HG02678 (cell line): ENCODE measurements around the gene TINAG.
A peak's percentile ranks its signal among the peaks of the same experiment; 100 is the strongest.
"Not testable (repeated sequence)": the region's sequence is repeated elsewhere in the genome, so short reads cannot be mapped to it uniquely, and the experiment has no call there.

Source experiments
- ATAC-seq: cut with Tn5 transposase; IDR thresholded peaks from one replicate; pipeline ENCODE4 v1.9.1; 2021; ENCODE audit warnings: mild to moderate bottlenecking, moderate library complexity; ENCODE audit not compliant: unreplicated experiment

The TINAG gene

GRCh38 chr6:54307439-54307910, 766 bp upstream of the TINAG start:
- ATAC-seq = peak; percentile 53

- no peak for ATAC-seq
These were observed 710 bp downstream of the TINAG start for GRCh38 chr6:54308986-54309315.

- ATAC-seq = no peak
These were observed 2.3 kb downstream of the TINAG start for GRCh38 chr6:54310377-54311152.

- no peak for ATAC-seq
These were observed 7.4 kb downstream of the TINAG start for GRCh38 chr6:54315656-54316055.

- no peak for ATAC-seq
These were observed 12.6 kb downstream of the TINAG start for GRCh38 chr6:54320871-54321270.

DNA sequence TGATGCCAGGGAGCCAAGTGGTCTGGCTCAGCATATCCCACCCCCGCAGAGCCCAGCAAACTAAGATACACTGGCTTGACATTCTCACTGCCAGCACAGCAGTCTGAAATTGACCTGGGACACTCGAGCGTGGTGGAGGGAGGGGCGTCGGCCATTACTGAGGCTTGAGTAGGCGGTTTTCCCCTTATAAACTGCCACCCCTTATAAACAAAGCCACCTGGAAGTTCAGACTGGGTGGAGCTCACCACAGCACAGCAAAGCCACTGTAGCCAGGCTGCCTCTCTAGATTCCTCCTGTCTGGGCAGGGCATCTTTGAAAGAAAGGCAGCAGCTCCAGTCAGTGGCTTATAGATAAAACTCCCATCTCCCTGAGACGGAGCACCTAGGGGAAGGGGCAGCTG, 19.4 kb downstream of the TINAG start:
- ATAC-seq = no peak

DNA sequence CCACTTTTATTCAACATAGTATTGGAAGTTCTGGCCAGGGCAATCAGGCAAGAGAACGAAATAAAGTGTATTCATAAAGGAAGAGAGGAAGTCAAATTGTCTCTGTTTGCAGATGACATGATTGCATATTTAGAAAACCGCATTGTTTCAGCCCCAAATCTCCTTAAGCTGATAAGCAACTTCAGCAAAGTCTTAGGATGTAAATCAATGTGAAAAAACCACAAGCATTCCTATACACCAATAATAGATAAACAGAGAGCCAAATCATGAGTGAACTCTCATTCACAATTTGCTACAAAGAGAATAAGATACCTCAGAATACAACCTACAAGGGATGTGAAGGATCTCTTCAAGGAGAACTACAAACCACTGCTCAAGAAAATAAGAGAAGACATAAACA, 23.3 kb downstream of the TINAG start:
- not testable (repeated sequence) for ATAC-seq

DNA sequence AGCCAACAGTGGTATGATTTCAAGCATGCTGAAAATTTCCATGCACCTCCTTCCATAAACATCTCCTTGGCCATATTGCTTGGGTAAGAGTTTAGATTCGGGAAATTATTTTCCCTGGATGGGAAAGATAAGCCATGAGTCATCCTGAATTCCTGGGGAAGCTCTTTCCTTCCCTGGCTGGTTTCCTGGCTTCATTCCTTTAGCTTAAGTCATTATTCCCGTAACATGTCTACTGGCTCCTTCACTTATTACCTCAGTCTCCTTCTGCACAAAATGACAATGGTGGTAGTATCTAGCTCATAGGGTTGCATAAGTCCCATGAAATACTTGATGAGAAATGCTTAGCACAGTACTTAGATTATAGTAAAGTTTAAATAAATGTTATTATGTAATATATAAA, 27.6 kb downstream of the TINAG start:
- ATAC-seq = no peak

- ATAC-seq = no peak
These were observed 45.7 kb downstream of the TINAG start for GRCh38 chr6:54353975-54354374.

GRCh38 chr6:54354608-54355007, 46.4 kb downstream of the TINAG start:
- ATAC-seq = no peak

GRCh38 chr6:54357141-54357540, 48.9 kb downstream of the TINAG start:
- no peak for ATAC-seq

DNA sequence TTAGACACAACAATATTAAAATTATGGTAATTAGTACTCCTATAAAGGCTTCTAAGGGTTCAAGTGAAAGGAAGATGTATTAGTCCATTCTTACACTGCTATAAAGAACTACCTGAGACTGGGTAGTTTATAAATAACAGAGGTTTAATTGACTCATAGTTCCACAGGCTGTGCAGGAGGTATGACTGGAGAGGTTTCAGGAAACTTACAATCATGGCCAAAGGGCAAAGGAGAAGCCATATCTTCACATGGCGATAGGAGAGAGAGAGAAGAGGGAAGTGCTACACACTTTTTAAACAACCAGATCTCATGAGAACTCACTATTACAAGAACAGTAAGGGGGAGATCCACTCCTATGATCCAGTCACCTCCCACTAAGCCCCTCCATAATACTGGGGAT, 52.9 kb downstream of the TINAG start:
- ATAC-seq = no peak

DNA sequence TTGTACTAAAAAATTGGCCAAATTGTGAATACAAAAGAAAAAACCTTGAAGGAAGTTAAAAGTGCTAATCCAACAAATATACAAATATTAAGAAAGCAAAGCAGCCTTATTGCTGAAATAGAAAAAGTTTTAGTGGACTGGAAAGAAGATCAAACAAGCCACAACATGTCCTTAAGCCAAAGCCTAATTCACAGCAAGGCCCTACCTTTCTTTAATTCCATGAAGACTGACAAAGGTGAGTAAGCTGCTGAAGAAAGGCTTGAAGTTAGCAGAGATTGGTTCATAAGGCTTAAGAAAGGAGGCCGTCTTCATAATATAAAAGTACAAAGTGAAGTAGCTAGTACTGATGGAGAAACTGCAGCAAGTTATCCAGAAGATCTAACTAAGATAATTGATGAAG, 53.5 kb downstream of the TINAG start:
- no peak for ATAC-seq

GRCh38 chr6:54366667-54367327, 58.6 kb downstream of the TINAG start:
- ATAC-seq = no peak

DNA sequence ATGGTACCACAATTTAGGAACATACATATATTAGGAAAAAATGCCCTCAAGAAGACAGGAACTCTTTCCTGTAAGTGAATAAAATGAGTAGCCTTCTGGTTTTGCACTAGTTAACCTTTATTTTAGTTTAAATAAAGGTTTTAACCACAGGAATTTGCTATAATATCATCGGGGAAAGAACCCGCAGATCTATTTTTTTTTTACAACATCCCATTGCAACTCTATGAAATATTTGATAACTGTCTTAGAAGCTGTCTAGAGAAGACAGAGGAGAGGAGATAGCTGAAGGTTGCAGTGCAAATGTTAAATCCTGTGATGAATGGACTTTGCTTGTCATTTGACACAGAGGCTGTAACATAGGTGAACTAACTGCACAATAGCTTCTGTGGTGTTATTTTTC, 69.5 kb downstream of the TINAG start:
- ATAC-seq = no peak

DNA sequence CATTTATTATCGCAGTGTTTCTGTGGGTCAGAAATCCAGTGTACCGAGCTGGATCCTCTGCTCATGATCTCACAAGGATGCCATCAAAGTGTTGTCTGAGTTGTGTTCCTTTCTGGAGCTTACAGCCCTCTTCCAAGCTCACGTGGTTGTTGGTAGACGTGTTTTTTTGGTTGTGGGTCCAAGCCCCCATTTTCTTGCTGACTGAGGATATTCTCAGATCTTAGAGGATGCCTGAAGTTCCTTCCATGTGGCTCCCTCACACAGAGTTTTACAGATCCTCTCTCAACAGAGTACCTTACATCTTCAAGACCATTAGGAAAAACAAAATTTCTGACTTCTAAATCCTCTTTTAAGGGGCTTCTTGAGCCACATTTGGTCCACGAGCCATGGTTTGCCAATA, 78.1 kb downstream of the TINAG start:
- ATAC-seq = no peak

DNA sequence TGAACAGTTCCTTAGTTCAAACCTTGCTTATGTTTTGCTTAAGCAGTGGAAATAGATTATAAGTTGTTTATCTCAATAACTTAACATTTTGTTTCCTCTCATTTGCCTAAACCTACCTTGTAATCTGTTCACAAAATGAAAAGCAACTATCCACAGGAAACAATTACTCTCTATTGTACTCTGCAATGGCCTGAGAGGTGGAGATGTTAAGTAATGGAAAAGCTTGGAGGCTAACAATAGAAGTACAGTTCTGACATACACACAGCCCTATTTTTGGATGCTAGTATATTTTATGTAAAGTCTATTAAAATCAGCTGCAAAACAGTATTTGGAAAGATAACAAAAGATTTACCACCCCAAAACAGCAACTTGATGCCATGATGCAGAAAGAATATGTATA, 82.1 kb downstream of the TINAG start:
- ATAC-seq = no peak

- ATAC-seq = no peak
These were observed 83.3 kb downstream of the TINAG start for GRCh38 chr6:54391577-54391976.

- peak; percentile 60 for ATAC-seq
These were observed 94.9 kb downstream of the TINAG start for GRCh38 chr6:54403096-54403495.

- ATAC-seq = no peak
These were observed 96.5 kb downstream of the TINAG start for GRCh38 chr6:54404791-54405190.

DNA sequence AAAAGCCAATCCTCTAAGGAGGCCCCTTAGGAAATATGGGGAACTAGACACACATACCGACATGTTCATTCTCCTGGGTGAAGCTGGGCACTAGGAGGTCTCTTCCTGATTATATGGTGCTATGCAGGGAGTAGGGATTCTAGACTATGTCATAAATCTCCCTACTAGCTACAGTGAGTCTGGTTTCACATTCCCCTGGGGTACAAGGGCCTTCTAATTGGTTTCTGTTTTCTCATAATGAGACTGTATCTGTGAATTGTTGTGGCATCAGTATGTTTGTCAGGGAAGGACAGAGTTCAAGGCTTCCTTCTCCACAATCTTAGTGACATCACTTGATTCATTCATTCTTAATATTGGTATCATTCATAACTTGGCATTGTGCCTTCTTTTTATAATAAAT, 103.5 kb downstream of the TINAG start:
- ATAC-seq = no peak

DNA sequence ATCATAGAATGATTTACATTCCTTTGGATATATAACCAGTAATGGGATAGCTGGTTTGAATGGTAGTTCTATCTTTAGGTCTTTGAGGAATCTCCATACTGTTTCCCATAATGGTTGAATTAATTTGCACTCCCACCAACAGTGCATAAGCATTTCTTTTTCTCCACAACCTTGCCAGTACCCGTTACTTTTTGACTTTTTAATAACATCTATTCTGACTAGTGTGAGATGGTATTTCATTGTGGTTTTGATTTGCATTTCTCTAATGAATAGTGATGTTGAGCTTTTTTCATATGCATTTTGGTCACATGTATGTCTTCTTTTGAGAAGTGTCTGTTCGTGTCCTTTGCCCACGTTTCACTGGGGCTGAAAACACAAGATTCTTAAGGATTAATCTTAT, 107.3 kb downstream of the TINAG start:
- ATAC-seq = no peak

GRCh38 chr6:54419885-54420284, 111.6 kb downstream of the TINAG start:
- no peak for ATAC-seq
